Osteocyte (in vitro differentiated cells): Measurements from ENCODE around the gene SMAGP. TPM values are rescaled to one million over a fixed set of nuclear protein-coding genes. Genes with fewer than 3 reads are reported as not detected.
"Not testable (repeated sequence)": the region's sequence is repeated elsewhere in the genome, so short reads cannot be mapped to it uniquely, and the experiment has no call there.

ENCODE experiments used
- DNase-seq: peaks from one replicate; pipeline ENCODE4 v3.0.0; 2021; ENCODE audit warnings: mixed read lengths; ENCODE audit not compliant: unreplicated experiment; ENCODE audit errors: extremely low spot score
- H3K27ac Mint-ChIP-seq: one replicate; pipeline ENCODE4 v1.8.0; 2021; ENCODE audit warnings: mild to moderate bottlenecking, mixed read lengths; ENCODE audit not compliant: unreplicated experiment
- H3K27me3 Mint-ChIP-seq: one replicate; pipeline ENCODE4 v1.8.0; 2021; ENCODE audit warnings: mixed read lengths; ENCODE audit not compliant: unreplicated experiment
- H3K36me3 Mint-ChIP-seq: one replicate; pipeline ENCODE4 v1.8.0; 2021; ENCODE audit warnings: mixed read lengths; ENCODE audit not compliant: unreplicated experiment
- H3K4me1 Mint-ChIP-seq: one replicate; pipeline ENCODE4 v1.8.0; 2021; ENCODE audit warnings: mixed read lengths; ENCODE audit not compliant: unreplicated experiment
- H3K4me3 Mint-ChIP-seq: one replicate; pipeline ENCODE4 v1.8.0; 2021; ENCODE audit warnings: mild to moderate bottlenecking, moderate library complexity, mixed read lengths; ENCODE audit not compliant: unreplicated experiment
- H3K9me3 Mint-ChIP-seq: one replicate; pipeline ENCODE4 v1.8.0; 2021; ENCODE audit warnings: mixed read lengths; ENCODE audit not compliant: unreplicated experiment
- long read RNA-seq: library from polyadenylated mRNA; unstranded; transcript quantifications from one replicate; pipeline ENCODE4 v2.0.0, GENCODE V29; 2021
- total RNA-seq: library from RNA; stranded (reverse); gene quantifications from 2 replicates; pipeline ENCODE4 v1.2.1, GENCODE V29; 2021
- TF ChIP-seq, protein P1 (sequence below): fragments of 200-600 bp; sonication (generic); IDR thresholded peaks from 2 replicates; pipeline ENCODE4 v1.5.0; 2021; ENCODE audit warnings: antibody characterized with exemption, mild to moderate bottlenecking, moderate library complexity

The SMAGP gene
- 4.3 and 7.1 TPM in 2 replicates for total RNA-seq
- long read RNA-seq, transcript SMAGP-203 (4 exons, 2,350 nt), result major isoform, 10 of 13 reads
- long read RNA-seq, partial matches to known transcripts, result 1 of 13 reads
- long read RNA-seq, other reads (novel, unspliced or antisense), result 0 of 13 reads

DNA sequence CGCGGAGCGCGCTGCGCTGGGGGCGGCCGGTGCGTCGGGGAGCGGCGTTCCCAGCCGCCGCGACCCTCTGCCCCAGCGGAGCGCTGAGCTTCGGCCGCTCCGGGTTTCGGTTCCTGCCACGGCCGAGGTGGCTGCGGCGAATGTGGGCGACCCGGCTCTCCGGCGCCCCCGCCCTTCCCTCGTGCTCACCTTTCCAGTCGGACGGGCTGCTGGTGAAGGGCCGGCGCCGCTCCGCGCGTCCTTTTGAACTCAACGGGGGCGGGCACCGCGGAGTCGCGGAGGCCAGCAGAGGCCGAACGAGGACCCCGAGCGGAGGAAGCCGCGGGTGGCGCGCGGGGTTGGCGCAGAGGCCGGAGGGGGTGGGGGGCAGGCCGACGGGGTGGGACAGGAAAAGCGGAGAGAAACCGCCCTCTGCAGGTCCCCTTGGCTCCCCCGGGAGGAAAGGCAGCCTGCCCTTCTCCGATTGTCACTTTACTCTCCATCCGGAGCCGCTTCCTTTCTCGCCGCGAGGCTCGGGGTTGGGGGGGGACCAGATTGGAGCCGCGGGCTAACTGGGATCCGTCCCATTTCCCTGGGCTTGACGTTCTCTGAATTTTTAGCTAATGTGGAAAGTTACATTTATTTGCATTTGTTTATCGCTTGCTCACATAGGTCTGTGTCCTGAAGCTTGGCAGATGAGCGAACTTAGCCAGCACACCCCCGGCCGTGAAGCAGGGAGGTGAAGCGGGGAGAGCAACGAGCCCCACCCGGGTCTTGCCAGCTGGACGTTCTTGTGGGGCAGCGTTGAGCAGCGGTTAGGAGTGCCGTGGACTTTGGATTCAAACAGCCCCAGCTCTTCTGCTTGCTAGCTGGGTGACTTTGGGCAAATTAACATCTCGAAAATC is at the start of gene SMAGP:
SMAGP (minus strand) TSS at position 349 of the 884 bp plus-strand sequence. CDS start 1,137 bp downstream, outside the sequence.
- peaks cover 14% of the 10 kb centered on the region for H3K4me1 Mint-ChIP-seq
- peak; percentile 87 for DNase-seq
- H3K4me3 Mint-ChIP-seq, result peak within 1 kb of the TSS; percentile 93
- peak within 1 kb of the TSS; percentile 86 for H3K27ac Mint-ChIP-seq
- TF ChIP-seq, protein P1, sequence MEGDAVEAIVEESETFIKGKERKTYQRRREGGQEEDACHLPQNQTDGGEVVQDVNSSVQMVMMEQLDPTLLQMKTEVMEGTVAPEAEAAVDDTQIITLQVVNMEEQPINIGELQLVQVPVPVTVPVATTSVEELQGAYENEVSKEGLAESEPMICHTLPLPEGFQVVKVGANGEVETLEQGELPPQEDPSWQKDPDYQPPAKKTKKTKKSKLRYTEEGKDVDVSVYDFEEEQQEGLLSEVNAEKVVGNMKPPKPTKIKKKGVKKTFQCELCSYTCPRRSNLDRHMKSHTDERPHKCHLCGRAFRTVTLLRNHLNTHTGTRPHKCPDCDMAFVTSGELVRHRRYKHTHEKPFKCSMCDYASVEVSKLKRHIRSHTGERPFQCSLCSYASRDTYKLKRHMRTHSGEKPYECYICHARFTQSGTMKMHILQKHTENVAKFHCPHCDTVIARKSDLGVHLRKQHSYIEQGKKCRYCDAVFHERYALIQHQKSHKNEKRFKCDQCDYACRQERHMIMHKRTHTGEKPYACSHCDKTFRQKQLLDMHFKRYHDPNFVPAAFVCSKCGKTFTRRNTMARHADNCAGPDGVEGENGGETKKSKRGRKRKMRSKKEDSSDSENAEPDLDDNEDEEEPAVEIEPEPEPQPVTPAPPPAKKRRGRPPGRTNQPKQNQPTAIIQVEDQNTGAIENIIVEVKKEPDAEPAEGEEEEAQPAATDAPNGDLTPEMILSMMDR, result no peak
- no peaks in the 10 kb centered on the region for H3K9me3 Mint-ChIP-seq
- no peaks in the 10 kb centered on the region for H3K36me3 Mint-ChIP-seq
- H3K27me3 Mint-ChIP-seq, result no peaks in the 10 kb centered on the region

DNA sequence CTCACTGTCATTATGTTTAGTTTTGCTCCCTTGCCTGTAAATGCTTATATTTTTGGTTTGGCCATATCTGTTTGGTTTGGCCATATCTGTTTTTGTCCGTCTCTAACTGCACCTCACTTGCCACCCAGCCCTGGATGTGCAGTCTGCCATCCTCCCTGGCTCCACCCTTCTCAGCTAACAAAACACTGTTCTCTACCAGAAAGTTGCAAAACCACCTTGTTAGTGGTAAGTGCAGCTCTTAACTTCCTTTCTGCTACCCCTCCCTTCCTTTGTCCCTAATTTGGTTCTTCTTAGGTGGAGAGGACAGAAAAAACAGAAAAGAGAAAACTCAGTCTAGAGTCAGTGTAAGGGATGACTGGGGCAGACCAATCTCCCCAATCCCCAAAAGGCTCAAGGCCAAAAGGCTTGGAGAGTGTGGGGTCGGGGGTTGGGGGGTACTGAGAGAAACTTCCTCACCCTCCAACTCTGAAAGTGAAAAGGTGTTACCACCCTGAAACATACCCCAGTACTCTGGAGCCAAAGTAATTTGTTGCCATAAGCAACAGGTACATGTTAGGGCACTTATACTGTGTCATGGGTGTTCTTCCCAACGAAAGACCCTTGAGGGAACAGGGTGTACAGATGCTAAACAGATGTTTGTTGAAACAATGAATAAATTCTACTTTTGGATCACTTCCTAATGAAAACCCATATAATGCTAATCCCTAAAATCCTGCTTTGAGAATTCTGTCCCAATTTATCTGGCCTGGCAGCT is 48.8 kb upstream of the SMAGP start:
- Mint-ChIP-seq H3K36me3 (no peaks in the 10 kb centered on the region), H3K9me3 (no peaks in the 10 kb centered on the region), H3K27me3 (no peaks in the 10 kb centered on the region), H3K4me1 (peaks cover 9% of the 10 kb centered on the region), H3K4me3 (no peak overlapping the region), H3K27ac (no peak overlapping the region)
- DNase-seq, result no peak
- TF ChIP-seq, protein P1, result no peak

- H3K36me3 Mint-ChIP-seq, H3K27ac Mint-ChIP-seq, H3K27me3 Mint-ChIP-seq, DNase-seq, H3K9me3 Mint-ChIP-seq, H3K4me3 Mint-ChIP-seq, H3K4me1 Mint-ChIP-seq: not testable (repeated sequence)
Observed at GRCh38 chr12:51318057-51318806, 48.0 kb upstream of the SMAGP start.

GRCh38 chr12:51311389-51311788 is 41.2 kb upstream of the SMAGP start:
- no peak for DNase-seq
- H3K27me3 Mint-ChIP-seq, result no peaks in the 10 kb centered on the region
- H3K27ac Mint-ChIP-seq, result no peak overlapping the region
- TF ChIP-seq, protein P1, result no peak
- peaks cover 13% of the 10 kb centered on the region for H3K4me1 Mint-ChIP-seq
- no peaks in the 10 kb centered on the region for H3K36me3 Mint-ChIP-seq
- no peaks in the 10 kb centered on the region for H3K9me3 Mint-ChIP-seq
- H3K4me3 Mint-ChIP-seq, result no peak overlapping the region
